ENCODE results near the gene SPTB.
A peak's percentile ranks its signal among the peaks of the same experiment; 100 is the strongest.

SPTB gene

DNA sequence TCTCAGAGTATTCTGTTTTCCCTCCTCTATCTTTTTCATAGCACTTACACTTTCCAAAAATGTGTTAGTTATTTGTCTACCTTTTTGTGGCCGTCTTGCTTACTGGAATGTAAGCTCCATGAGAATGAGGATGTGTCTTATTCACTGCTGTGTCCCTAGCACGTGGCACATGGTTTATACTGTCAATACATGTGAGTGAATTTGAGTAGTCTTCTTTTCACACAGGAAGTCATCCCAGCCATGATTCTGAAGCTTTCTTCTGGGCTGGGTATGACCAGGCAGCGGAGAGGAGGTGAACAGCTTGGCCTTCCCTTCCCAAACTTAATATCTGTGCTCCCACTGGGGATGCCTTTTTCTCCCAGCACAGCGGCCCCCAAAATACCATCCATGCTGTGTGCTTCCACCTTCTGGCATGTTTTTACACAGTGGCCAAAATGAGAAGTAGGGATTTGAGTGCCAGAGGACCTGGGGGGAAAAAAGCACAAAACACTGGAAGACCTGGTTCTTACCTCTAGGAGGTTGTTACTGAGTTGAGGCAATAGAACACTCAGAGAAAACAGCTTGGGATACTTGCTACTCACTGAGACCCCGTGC is 165.2 kb downstream of the SPTB start:
- no peak for TF ChIP-seq ZFX (IDR thresholded peaks at IDR 0.05; ENCODE audit: borderline replicate concordance)
- H3K27ac ChIP-seq, result no peak overlapping the region

DNA sequence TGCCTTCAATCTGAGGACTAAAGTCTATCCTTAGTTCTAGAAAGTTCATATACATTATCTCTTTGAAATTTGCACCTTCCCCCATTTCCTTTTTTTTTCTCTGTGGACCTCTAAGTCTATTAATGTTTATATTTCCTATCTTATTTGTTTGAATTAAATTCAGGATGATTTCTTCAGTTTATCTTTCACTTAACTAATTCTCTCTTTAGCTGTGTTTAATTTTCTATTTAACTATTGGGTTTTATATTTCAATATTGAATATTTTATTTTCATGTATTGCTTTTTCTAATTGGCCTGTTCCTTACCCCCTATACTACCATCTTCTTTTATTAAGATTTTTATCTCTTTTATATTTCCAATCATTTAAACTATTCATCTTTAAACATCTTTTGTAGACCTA is 166.0 kb downstream of the SPTB start:
- no peak for TF ChIP-seq ZFX (IDR thresholded peaks at IDR 0.05; ENCODE audit: borderline replicate concordance)
- TF ChIP-seq, protein P1, sequence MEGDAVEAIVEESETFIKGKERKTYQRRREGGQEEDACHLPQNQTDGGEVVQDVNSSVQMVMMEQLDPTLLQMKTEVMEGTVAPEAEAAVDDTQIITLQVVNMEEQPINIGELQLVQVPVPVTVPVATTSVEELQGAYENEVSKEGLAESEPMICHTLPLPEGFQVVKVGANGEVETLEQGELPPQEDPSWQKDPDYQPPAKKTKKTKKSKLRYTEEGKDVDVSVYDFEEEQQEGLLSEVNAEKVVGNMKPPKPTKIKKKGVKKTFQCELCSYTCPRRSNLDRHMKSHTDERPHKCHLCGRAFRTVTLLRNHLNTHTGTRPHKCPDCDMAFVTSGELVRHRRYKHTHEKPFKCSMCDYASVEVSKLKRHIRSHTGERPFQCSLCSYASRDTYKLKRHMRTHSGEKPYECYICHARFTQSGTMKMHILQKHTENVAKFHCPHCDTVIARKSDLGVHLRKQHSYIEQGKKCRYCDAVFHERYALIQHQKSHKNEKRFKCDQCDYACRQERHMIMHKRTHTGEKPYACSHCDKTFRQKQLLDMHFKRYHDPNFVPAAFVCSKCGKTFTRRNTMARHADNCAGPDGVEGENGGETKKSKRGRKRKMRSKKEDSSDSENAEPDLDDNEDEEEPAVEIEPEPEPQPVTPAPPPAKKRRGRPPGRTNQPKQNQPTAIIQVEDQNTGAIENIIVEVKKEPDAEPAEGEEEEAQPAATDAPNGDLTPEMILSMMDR (IDR thresholded peaks at IDR 0.05), result no peak
- no peak overlapping the region for H3K27ac ChIP-seq

DNA sequence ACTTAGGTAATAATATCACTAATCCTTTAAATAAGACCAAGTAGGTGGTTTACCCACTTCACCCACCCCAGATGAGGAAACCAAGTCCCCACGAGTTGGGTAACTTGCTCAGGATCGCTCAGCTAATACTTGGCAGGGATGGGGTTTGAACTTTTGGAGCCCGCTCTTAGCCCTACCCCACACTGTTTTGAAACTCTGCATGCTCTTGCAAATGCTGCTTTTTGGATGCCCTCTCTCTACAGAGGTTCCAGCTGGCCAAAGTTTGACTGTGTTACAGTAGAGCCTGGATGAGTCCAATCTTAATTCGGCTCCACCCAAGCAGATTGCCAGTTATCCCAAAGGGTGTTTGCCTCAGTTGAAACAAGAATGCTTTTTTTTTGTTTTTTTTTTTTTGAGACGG is 168.7 kb downstream of the SPTB start:
- no peak for TF ChIP-seq ZFX (IDR thresholded peaks at IDR 0.05; ENCODE audit: borderline replicate concordance)
- TF ChIP-seq, protein P1 (IDR thresholded peaks at IDR 0.05), result no peak
- no peak overlapping the region for H3K27ac ChIP-seq

DNA sequence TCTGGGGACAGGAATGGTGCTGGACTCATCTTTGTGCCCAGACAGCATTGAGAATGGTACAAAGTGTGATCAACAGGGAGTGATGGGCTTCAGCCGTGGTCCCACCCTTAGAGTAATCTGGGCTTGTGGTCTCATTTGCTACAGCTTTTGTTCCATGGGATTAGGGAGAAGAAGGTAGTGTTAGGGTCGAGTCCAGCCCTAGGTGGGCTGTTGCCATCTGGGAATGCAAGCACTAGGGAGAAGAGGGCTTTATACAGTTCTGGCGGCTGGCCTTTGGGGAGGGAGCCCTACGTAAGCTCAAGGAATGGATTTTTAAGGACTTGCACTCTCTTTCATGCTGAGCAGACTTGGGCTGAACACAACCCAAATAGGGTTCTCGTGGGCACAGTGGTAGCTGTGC is 170.6 kb downstream of the SPTB start:
- H3K27ac ChIP-seq, result no peak overlapping the region
- TF ChIP-seq, protein P1 (IDR thresholded peaks at IDR 0.05), result no peak
- no peak for TF ChIP-seq ZFX (IDR thresholded peaks at IDR 0.05; ENCODE audit: borderline replicate concordance)

DNA sequence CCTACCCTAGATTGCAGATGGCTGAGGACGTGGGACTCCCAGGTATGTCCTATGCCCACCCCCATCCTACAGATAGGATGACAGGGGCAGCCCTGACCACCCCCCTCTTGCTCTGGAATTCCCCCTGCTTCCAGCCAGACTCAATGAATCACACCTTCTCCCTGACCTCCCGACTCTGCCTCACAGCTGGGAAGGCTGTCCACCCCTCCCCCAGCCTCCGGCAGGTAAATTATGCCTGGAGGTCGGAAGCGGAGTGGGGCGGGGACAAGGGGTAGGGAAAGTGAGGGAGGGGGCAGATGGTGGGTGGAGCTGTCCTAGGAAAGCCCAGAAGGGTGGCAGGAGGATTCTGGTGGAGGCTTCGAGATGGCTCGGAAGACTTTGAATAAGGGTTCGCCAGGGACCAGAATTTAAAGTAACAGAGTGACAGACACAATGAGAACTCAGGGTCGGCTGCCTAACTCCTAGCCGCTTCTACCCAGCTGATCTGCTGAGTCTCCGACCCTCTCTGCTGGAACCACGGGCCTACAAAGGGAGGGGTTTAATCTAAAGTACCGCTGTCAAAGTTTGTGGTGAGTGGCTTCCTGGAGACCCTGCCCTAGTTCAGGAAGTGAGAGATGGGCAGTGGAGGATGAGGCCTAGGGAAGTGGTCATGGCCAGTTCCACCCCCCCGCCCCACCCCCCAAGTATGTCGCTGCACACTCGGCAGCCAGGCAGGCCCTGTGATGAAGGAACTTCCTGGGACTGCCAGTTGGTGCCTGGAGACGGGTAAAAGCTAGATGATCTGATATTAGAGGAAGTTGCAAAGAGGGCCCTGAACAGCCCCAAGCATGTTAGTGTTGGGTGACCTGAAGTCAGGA is 171.3 kb downstream of the SPTB start:
- TF ChIP-seq ZFX (IDR thresholded peaks at IDR 0.05; ENCODE audit: borderline replicate concordance), result no peak
- TF ChIP-seq, protein P1 (IDR thresholded peaks at IDR 0.05), result no peak
- H3K27ac ChIP-seq, result no peak overlapping the region

DNA sequence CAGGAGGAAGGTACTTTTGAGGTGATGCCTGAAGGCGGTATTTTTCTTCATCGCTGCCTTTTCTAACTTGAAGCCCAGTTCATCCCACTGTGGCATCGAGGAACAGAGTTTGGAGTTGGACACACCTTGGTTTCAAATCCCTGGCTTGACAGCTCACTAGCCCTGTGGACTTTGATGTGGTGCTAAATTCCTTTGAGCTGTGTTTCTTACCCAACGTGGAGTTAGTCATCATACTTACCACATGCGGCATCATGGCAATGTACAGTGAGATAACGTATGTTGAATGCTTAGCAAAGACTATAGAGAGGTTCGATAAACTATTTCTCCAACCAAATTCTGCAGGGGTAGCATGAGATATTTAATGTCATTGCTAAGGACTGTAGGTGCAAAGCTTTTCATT is 172.0 kb downstream of the SPTB start:
- H3K27ac ChIP-seq, result no peak overlapping the region
- TF ChIP-seq ZFX (IDR thresholded peaks at IDR 0.05; ENCODE audit: borderline replicate concordance), result no peak
- TF ChIP-seq, protein P1 (IDR thresholded peaks at IDR 0.05), result no peak

DNA sequence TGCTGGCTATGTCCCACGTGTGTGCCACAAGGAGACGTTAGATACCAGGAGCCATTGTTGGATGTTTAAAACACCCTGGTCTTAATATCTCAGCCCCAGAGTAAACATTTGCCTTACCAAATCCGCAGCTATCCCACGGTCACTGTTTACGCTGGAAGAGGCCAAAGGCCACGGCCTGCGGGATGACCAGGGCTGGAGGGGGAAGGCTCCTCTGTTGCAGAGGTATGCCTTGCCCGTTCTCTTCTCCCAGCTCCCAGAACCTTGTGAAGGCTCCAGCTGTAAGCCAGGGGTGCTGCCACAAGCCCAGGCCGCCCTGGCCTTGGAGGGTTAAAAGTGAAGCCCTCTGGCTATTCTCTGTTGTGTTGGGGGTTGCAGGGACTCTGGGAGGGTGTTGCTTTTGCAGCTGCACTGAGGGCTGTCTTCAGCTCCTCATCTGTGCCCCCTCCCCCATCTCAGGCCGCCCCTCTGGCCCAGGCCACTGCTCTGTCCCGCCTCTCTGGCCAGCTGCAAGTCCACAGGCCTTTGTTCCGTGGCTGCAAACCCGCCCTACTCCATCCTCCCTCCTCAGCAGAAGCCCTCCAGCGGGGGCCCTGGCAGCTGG is 173.0 kb downstream of the SPTB start:
- H3K27ac ChIP-seq, result peak overlapping the region; percentile 83; the same call in 1 of the 2 replicates
- TF ChIP-seq ZFX (IDR thresholded peaks at IDR 0.05; ENCODE audit: borderline replicate concordance), result no peak

DNA sequence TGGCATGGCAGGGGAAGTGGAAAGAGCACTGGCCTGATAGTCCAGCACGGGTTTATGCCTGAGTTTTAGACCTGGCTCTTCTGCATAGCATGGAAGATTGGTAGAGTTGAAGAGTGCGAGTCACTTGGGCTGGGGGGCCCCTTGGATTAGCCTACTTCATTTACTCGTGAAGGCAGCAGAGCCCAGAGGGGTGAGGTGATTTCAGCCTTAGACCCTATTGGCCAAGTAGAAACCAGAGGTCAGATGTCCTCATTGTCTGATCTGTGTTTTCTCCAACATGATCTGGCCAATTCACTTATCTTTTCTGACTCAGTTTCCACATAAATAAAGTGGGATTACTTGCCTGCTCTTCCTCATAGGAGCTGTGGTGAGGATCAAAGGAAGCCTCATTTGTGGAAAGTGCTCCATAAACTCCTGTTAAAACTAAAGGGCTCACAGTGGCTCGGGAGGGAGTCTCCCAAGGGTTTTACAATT is 173.6 kb downstream of the SPTB start:
- TF ChIP-seq ZFX (IDR thresholded peaks at IDR 0.05; ENCODE audit: borderline replicate concordance), result no peak
- TF ChIP-seq, protein P1 (IDR thresholded peaks at IDR 0.05), result no peak
- peak overlapping the region; percentile 83; the same call in 1 of the 2 replicates for H3K27ac ChIP-seq
